NCI-H1092 treated with DMSO at 0.1 percent for 48 hours (cell line): ENCODE data around the gene TRIM54.
A peak's percentile ranks its signal among the peaks of the same experiment; 100 is the strongest.
"Not testable (repeated sequence)": the region's sequence is repeated elsewhere in the genome, so short reads cannot be mapped to it uniquely, and the experiment has no call there.

ENCODE experiments used
- DNase-seq: peaks from one replicate; lab custom pipeline; 2025; lab: John Stamatoyannopoulos, UW

Gene TRIM54

GRCh38 chr2:27256855-27257454 lies 25.3 kb upstream of the TRIM54 start:
- DNase-seq = no peak

- no peak for DNase-seq
Measured at GRCh38 chr2:27258051-27258450, 24.2 kb upstream of the TRIM54 start.

GRCh38 chr2:27261241-27261925 lies 20.8 kb upstream of the TRIM54 start:
- DNase-seq = no peak

GRCh38 chr2:27261926-27262298 lies 20.3 kb upstream of the TRIM54 start:
- DNase-seq = no peak

GRCh38 chr2:27262379-27263286 lies 19.6 kb upstream of the TRIM54 start, which contains the start of gene SLC30A3:
Gene SLC30A3, minus strand, starts transcription at chr2:27263047. Its CDS starts 141 bp downstream, at chr2:27262906.
- no peak for DNase-seq

GRCh38 chr2:27263287-27264252 lies 18.7 kb upstream of the TRIM54 start:
- DNase-seq = no peak

- no peak for DNase-seq
Measured at GRCh38 chr2:27264253-27264752, 17.9 kb upstream of the TRIM54 start.

GRCh38 chr2:27264753-27265535 lies 17.3 kb upstream of the TRIM54 start:
- DNase-seq = peak; percentile 50

GRCh38 chr2:27265536-27265870 lies 16.7 kb upstream of the TRIM54 start:
- no peak for DNase-seq

GRCh38 chr2:27268296-27268695 lies 13.9 kb upstream of the TRIM54 start:
- DNase-seq = not testable (repeated sequence)

GRCh38 chr2:27270131-27270530 lies 12.1 kb upstream of the TRIM54 start:
- DNase-seq = no peak

GRCh38 chr2:27270670-27271069 lies 11.6 kb upstream of the TRIM54 start:
- no peak for DNase-seq

- DNase-seq = no peak
Measured at GRCh38 chr2:27271631-27272340, 10.4 kb upstream of the TRIM54 start.

- DNase-seq = not testable (repeated sequence)
Measured at GRCh38 chr2:27272537-27273522, 9.4 kb upstream of the TRIM54 start.

GRCh38 chr2:27275211-27276150 lies 6.7 kb upstream of the TRIM54 start, which contains the start of gene DNAJC5G:
Gene DNAJC5G, plus strand, starts transcription at chr2:27275433. Its CDS starts 1,296 bp downstream, at chr2:27276729.
- no peak for DNase-seq

- no peak for DNase-seq
Measured at GRCh38 chr2:27278010-27278409, 4.2 kb upstream of the TRIM54 start.

GRCh38 chr2:27280826-27281225 lies 1.4 kb upstream of the TRIM54 start:
- no peak for DNase-seq

- no peak for DNase-seq
Measured at GRCh38 chr2:27281442-27281841, 787 bp upstream of the TRIM54 start.
